22Rv1 (cell line): ENCODE data around the gene ALG12.
A peak's percentile ranks its signal among the peaks of the same experiment; 100 is the strongest.

ENCODE experiments used
- H3K27ac ChIP-seq: fragments of 450-650 bp; 2 replicates; pipeline ENCODE4 v1.5.1; 2017
- ZFX ChIP-seq: fragments of 450-650 bp; IDR thresholded peaks from 2 replicates; pipeline ENCODE4 v1.6.1; 2017; ENCODE audit warnings: antibody characterized with exemption, borderline replicate concordance
- TF ChIP-seq, protein P1 (sequence below): fragments of 450-650 bp; IDR thresholded peaks from 2 replicates; pipeline ENCODE4 v1.5.1; 2017; ENCODE audit warnings: mild to moderate bottlenecking

The ALG12 gene

GRCh38 chr22:49955581-49956417 is 37.6 kb upstream of the ALG12 start:
- peak overlapping the region; percentile 99 for H3K27ac ChIP-seq
- TF ChIP-seq ZFX: no peak
- TF ChIP-seq, protein P1, sequence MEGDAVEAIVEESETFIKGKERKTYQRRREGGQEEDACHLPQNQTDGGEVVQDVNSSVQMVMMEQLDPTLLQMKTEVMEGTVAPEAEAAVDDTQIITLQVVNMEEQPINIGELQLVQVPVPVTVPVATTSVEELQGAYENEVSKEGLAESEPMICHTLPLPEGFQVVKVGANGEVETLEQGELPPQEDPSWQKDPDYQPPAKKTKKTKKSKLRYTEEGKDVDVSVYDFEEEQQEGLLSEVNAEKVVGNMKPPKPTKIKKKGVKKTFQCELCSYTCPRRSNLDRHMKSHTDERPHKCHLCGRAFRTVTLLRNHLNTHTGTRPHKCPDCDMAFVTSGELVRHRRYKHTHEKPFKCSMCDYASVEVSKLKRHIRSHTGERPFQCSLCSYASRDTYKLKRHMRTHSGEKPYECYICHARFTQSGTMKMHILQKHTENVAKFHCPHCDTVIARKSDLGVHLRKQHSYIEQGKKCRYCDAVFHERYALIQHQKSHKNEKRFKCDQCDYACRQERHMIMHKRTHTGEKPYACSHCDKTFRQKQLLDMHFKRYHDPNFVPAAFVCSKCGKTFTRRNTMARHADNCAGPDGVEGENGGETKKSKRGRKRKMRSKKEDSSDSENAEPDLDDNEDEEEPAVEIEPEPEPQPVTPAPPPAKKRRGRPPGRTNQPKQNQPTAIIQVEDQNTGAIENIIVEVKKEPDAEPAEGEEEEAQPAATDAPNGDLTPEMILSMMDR: no peak

DNA sequence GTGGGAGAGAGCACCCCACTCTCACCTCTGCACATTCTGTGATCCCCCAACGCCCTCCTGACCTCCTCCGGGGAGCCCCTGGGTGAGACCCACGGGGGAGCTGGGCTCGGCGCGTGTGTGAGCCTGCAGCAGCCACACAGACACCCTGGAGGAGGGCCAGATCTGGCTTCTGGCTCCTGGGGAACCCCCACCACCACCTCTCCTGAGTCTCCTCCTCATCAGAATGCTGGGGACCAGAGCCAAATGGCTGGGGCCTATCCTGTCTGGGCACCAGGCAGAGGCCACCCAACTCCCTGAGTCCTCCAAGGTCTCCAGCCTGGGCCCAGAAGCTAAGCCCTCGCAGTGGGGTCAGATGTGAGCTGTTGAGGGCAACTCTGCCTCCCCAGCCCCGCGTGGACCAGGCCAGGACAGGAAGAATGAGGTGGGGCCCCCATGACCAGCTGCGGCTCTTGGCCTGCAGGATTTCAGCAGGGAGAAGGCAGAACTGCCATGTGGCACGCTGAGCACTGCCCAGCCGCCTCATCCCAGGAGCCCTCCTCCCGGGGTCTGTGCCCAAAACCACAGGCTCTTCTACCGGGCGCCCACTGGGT is 36.8 kb upstream of the ALG12 start:
- TF ChIP-seq ZFX: no peak
- TF ChIP-seq, protein P1: no peak
- peak overlapping the region; percentile 99 for H3K27ac ChIP-seq

DNA sequence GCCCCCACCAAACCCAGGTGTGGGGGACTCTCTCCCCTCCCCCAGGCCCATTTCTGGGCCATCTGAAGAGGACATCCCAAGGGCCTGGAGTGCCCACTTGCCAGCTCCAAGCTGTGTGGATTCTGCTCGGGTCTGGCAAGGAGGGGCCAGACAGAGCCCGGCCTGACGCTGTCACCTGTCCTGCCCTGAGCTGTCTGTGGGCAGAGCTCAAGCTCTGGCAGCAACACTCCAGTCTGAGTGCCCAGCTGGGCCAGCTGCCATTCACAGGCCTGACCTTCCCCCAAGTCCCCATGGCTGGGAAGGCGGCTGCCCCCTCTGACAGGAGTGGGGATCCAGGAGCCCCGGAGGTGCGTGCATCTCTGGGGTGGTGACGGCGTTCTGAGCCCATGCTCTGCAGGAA is 36.1 kb upstream of the ALG12 start:
- TF ChIP-seq, protein P1: no peak
- H3K27ac ChIP-seq: peak overlapping the region; percentile 99

DNA sequence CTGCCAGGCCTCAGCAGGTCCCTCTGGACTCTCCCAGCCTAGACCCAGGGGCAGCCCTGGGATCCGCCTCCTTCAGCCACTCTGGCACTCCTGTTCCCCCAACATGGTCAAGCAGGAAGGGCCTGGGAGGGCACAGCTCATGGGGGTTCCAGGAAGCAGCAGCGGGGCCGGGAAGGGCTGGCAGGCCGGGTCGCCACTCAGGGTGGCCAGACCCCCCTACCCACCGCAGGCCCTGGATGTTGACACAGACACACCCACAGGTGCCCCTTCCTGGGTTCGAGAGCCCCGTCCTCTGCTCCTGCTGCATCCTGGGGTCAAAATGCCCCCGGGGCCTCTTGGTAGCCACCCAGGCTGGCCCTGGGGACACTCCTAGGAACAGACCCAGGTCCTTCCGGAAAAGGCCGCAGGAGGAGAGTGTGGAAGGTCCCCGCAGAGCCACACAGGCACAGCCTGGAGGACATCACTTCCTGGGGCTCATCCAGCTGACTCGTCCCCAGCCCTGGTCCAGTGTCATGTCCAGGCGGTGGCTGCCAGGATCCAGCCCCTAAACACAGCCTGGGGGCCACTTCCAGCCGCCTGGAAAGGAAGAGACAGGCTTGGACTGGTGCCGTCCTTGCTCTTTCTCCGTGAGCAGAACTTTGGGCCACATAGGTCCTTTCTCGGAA is 35.6 kb upstream of the ALG12 start:
- no peak for TF ChIP-seq ZFX
- TF ChIP-seq, protein P1: no peak
- H3K27ac ChIP-seq: peak overlapping the region; percentile 99

DNA sequence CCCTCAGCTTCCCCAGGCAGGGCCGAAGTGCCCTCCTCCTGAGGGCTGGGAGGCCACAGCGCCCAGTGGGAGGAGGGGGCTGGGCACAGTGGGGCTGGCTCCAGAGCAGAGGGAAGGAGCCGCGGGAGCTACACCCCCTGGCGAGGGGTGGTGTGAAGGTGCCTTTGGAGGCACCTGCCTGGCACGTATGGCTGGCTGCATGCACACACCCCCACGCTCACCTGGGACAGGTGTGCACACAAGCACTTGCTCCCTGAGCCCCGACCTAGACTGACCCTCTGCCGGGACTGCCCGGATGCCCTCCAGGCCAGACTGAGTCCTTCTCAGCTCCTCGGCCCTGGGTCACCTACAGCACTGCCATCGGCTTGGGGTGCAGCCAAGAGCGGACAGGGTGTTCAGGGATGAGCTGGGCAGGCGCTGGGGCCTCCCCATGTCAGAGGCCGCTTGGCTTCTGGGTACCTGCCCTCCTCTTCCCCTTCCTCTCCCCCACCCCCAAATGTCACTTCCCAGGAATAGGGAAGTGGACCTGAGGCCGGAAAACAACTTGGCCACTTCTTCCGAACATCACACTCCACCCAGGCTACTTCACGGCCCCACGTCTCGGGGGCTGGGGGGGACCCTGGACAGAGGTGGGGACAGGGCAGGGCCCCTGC is 34.9 kb upstream of the ALG12 start:
- peak overlapping the region; percentile 99 for H3K27ac ChIP-seq
- TF ChIP-seq, protein P1: no peak
- TF ChIP-seq ZFX: no peak

DNA sequence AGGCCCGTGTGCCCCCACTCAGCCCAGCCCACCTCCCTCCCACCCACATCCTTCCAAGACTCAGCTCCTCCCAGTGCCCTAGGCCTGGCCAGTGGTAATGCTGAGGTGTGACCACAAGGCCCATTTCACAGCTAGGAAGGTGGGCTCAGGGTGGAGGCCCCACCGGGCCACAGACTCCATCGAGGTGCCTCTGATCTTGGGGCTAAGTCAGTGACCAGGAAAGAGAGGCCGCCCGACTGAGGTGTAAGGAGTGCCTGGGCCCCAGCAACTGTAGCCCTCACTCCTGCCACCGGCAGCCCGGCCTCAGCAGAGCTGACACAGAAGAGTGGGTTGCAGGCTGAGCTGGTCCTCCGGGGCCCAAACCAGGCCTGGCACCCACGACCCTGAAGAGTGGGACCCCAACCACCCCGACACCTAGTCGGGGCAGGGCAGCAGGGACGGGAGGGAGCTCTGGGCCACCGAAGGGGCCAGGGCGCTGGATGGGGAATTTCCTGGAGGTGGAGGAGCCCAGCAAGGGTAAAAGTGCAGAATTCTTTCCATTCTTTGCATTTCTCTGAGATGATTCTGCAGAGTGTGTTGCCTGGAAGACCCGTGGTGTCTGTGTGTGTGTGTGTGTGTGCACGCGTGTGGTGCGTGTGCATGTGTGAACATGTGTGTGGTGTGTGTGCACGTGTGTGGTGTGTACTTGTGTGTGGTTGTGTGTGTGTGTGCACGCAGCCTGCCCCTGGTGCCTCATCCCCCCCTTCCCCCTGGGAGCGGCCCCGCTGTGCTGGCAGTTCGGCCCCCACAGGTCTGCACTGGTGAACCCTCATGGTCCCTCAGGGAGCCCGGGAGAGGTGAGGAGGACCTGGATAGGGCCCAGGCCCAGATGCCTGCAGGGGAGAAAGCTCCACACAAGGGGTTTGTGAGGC is 34.0 kb upstream of the ALG12 start:
- TF ChIP-seq, protein P1: no peak
- no peak for TF ChIP-seq ZFX
- H3K27ac ChIP-seq: peak overlapping the region; percentile 99
